Nephron (organoid): Measurements from ENCODE around the gene XRCC1.

Experiments
- H3K27ac Mint-ChIP-seq, 3 experiments: 2 replicates each; pipeline ENCODE4 v1.8.0; 2020; ENCODE audit warnings: mixed read lengths in 3 of 3, mild to moderate bottlenecking in 2 of 3, moderate library complexity in 1 of 3
- H3K27me3 Mint-ChIP-seq: 2 replicates; pipeline ENCODE4 v1.8.0; 2021; ENCODE audit warnings: low read depth, mild to moderate bottlenecking, moderate library complexity, mixed read lengths
- H3K36me3 Mint-ChIP-seq: 2 replicates; pipeline ENCODE4 v1.8.0; 2020; ENCODE audit warnings: low read depth, mixed read lengths
- H3K4me1 Mint-ChIP-seq: 2 replicates; pipeline ENCODE4 v1.8.0; 2020; ENCODE audit warnings: mixed read lengths
- H3K4me3 Mint-ChIP-seq, 3 experiments: 2 replicates each; pipeline ENCODE4 v1.8.0; 2020; ENCODE audit warnings: mild to moderate bottlenecking in 3 of 3, mixed read lengths in 3 of 3, moderate library complexity in 2 of 3
- H3K9me3 Mint-ChIP-seq: 2 replicates; pipeline ENCODE4 v1.8.0; 2020; ENCODE audit warnings: mixed read lengths
- TF ChIP-seq, protein P1 (sequence below), 3 experiments: fragments of 200-600 bp; sonication (generic); IDR thresholded peaks; one replicate each; pipeline ENCODE4 v1.5.0; 2021; ENCODE audit warnings: antibody characterized with exemption in 3 of 3; ENCODE audit not compliant: unreplicated experiment in 3 of 3

Gene XRCC1

DNA sequence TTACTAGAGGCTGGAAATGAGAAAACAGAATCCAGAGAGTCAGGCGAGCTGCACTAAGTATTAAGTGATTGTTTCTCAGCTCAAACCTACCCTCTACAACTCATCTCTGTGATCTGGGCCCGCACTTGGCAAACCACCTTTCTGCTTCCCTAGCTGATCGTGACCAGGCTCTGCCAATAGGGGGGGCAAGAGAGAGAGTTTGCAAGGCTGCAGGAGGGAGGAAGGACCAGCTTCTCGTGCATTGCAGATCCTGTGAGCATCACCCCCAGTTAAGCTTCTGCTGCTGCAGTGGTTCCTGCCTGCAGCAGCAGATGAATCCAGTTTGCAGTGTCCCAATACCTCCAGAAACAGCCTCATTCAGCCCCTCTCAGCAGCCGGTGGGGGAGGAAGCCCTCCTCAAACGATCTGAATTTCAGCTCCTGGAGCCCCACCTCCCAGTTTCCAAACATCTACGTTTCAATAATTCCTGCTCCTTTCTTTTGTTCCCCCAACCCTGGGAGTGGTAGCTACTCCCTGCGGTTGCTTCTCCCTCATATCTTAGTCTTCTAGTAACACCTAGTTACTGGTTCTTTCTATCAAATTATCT lies 20.0 kb downstream of the XRCC1 start:
- Mint-ChIP-seq H3K4me3 (no peak overlapping the region), H3K27me3 (no peaks in the 10 kb centered on the region), H3K27ac (no peak overlapping the region), H3K36me3 (peaks cover 47% of the 10 kb centered on the region), H3K4me1 (no peaks in the 10 kb centered on the region), H3K9me3 (no peaks in the 10 kb centered on the region)
- TF ChIP-seq, protein P1, sequence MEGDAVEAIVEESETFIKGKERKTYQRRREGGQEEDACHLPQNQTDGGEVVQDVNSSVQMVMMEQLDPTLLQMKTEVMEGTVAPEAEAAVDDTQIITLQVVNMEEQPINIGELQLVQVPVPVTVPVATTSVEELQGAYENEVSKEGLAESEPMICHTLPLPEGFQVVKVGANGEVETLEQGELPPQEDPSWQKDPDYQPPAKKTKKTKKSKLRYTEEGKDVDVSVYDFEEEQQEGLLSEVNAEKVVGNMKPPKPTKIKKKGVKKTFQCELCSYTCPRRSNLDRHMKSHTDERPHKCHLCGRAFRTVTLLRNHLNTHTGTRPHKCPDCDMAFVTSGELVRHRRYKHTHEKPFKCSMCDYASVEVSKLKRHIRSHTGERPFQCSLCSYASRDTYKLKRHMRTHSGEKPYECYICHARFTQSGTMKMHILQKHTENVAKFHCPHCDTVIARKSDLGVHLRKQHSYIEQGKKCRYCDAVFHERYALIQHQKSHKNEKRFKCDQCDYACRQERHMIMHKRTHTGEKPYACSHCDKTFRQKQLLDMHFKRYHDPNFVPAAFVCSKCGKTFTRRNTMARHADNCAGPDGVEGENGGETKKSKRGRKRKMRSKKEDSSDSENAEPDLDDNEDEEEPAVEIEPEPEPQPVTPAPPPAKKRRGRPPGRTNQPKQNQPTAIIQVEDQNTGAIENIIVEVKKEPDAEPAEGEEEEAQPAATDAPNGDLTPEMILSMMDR (IDR thresholded peaks at IDR 0.05; ENCODE audit: unreplicated experiment in 3 of 3) = peak; percentile 51 to 65 (median 57)

DNA sequence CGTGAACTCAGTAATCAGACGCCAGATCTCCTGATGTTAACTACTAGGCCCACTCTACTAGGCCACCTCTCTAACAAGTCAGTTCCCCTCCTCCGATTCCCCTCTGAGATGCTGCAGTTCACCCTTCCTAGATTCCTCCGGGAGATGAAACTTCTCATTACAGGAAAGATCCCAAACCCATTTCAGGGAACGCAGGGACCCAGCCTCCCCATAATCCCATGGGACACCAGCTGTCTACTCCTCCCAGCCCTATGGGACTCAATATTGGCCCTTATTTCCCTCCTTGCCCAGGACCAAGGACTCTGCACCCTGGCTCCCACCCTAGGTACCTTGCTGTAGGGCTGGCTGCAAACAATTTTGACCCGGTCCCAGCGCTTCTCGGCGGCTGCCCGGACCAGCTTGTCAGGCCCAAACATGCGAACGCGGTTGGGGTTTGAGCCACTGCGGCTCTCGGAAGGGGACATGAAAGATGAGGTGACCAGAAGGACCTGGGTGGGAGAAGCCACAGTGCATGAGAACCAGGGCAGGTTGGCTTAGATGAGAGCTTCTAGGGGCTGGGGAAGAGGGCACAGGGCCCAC lies 20.9 kb downstream of the XRCC1 start:
- H3K27me3 Mint-ChIP-seq = no peaks in the 10 kb centered on the region
- H3K9me3 Mint-ChIP-seq = no peaks in the 10 kb centered on the region
- TF ChIP-seq, protein P1 (IDR thresholded peaks at IDR 0.05; ENCODE audit: unreplicated experiment in 3 of 3) = no peak
- H3K4me1 Mint-ChIP-seq = no peaks in the 10 kb centered on the region
- H3K36me3 Mint-ChIP-seq = peaks cover 50% of the 10 kb centered on the region
- H3K4me3 Mint-ChIP-seq = no peak overlapping the region
- H3K27ac Mint-ChIP-seq = no peak overlapping the region

DNA sequence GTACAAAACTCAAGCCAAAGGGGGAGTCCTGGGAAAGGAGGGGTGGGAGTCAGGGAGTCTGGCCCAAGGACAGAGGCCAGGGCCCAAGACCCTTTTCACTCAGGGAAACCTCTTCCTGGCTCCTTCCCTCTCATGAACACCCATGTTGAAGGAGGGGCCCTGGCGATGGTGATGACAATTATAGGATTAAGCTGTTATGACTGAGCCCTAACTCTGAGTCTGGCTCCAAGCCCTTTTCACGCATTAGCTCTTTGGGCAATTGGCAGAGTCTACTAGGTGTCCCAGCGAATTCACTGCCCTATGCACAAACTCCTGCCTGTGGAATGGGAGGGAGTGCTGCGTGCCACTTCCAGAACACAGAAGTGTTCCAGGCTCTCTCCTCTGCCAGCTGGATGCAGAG lies 21.7 kb downstream of the XRCC1 start:
- Mint-ChIP-seq H3K4me3 (no peak overlapping the region), H3K27me3 (no peaks in the 10 kb centered on the region), H3K4me1 (no peaks in the 10 kb centered on the region)

DNA sequence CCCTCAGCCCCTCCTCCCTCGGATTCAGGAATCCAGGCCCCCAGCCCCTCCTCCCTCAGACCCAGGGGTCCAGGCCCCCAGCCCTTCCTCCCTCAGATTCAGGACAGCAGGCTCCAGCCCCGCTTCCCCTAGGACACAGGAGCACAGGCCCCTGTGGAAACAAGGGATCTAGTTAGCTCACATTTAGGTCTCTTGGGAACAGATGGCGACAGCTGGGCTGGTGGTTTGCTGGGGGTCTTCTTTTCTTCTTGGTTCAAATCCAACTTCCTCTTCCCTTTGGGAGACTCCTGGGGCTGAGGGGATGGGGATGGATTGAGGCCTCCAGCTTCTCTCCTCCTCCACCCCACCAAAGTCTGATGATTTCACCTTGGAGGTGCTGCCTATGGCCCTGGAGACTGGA lies 22.7 kb downstream of the XRCC1 start:
- TF ChIP-seq, protein P1 (IDR thresholded peaks at IDR 0.05; ENCODE audit: unreplicated experiment in 3 of 3) = no peak
- Mint-ChIP-seq H3K36me3 (peaks cover 56% of the 10 kb centered on the region), H3K9me3 (no peaks in the 10 kb centered on the region), H3K27ac (no peak overlapping the region), H3K4me1 (no peaks in the 10 kb centered on the region), H3K27me3 (no peaks in the 10 kb centered on the region), H3K4me3 (no peak overlapping the region)

More for the DNA sequence above, 21.7 kb downstream of the XRCC1 start:
- Mint-ChIP-seq H3K36me3 (peaks cover 56% of the 10 kb centered on the region), H3K9me3 (no peaks in the 10 kb centered on the region), H3K27ac (peak overlapping the region in 1 of 3 experiments; percentile 38)
- TF ChIP-seq, protein P1 (IDR thresholded peaks at IDR 0.05; ENCODE audit: unreplicated experiment in 3 of 3) = no peak

DNA sequence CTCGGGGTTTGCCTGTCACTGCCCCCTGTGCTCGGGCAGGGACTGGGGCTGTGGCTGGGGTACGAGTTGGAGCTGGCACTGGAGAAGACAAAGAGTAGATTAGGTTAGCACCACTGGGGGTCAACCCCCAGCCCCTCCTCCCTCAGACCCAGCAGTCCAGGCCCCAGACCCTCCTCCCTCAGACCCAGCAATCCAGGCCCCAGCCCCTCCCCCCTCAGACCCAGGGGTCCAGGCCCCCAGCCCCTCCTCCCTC lies 23.2 kb downstream of the XRCC1 start:
- H3K4me1 Mint-ChIP-seq = no peaks in the 10 kb centered on the region
- H3K36me3 Mint-ChIP-seq = peaks cover 52% of the 10 kb centered on the region
- TF ChIP-seq, protein P1 (IDR thresholded peaks at IDR 0.05; ENCODE audit: unreplicated experiment in 3 of 3) = no peak
- H3K9me3 Mint-ChIP-seq = no peaks in the 10 kb centered on the region
- no peak overlapping the region for H3K27ac Mint-ChIP-seq
- H3K4me3 Mint-ChIP-seq = no peak overlapping the region
- no peaks in the 10 kb centered on the region for H3K27me3 Mint-ChIP-seq
